HEK293 (cell line): ENCODE data around the gene PTBP1.

Source experiments
- CTCF ChIA-PET: fragments of 350-600 bp; formaldehyde crosslinking; extraction: SDS; loops from one replicate; lab custom pipeline; 2021; ENCODE audit warnings: antibody characterized with exemption; lab: Yijun Ruan, JAX
- POLR2A ChIA-PET: fragments of 300-600 bp; formaldehyde crosslinking; extraction: SDS; loops from one replicate; lab custom pipeline; 2020; ENCODE audit warnings: antibody characterized with exemption, inconsistent platforms; lab: Yijun Ruan, JAX
- H3K27ac ChIP-seq: fragments of 200-500 bp; sonication (Bioruptor generic); 2 replicates; pipeline ENCODE4 v1.5.1; 2014; ENCODE audit warnings: low read depth, low read length, control low read depth, inconsistent platforms; ENCODE audit errors: extremely low read depth
- H3K36me3 ChIP-seq, 2 experiments: fragments of 200-500 bp in 1 of 2; sonication (Bioruptor generic) in 1 of 2; 1 replicate in 1 of 2; 2 replicates in 1 of 2; pipeline ENCODE4 v1.5.1; 2014 to 2017; ENCODE audit warnings: inconsistent platforms in 2 of 2, low read length in 2 of 2; ENCODE audit not compliant: control insufficient read depth in 2 of 2, insufficient read depth in 1 of 2
- H3K4me1 ChIP-seq: fragments of 200-500 bp; sonication (Bioruptor generic); 2 replicates; pipeline ENCODE4 v1.5.1; 2014; ENCODE audit warnings: mild to moderate bottlenecking, low read length, inconsistent platforms; ENCODE audit not compliant: control insufficient read depth, insufficient read depth
- H3K4me3 ChIP-seq: 2 replicates; pipeline ENCODE4 v1.5.1; 2011; ENCODE audit warnings: low read depth, mild to moderate bottlenecking, control low read depth, low read length, moderate library complexity
- H3K9me3 ChIP-seq: fragments of 200-500 bp; sonication (Bioruptor generic); 2 replicates; pipeline ENCODE4 v1.5.1; 2014; ENCODE audit warnings: low read depth, low read length, inconsistent platforms; ENCODE audit not compliant: control insufficient read depth, insufficient read depth
- GLIS1 ChIP-seq: fragments of 450-650 bp; formaldehyde crosslinking; IDR thresholded peaks from 2 replicates; pipeline ENCODE4 v1.5.1; 2016; ENCODE audit warnings: missing biosample characterization, missing genetic modification characterization
- HOXC10 ChIP-seq: sonication (generic); formaldehyde crosslinking; IDR thresholded peaks from 2 replicates; pipeline ENCODE4 v1.8.1; 2023; ENCODE audit warnings: mild to moderate bottlenecking, missing genetic modification reagents
- KLF10 ChIP-seq: fragments of 450-650 bp; IDR thresholded peaks from 2 replicates; pipeline ENCODE4 v1.5.1; 2018; ENCODE audit warnings: missing biosample characterization, mild to moderate bottlenecking, missing genetic modification characterization
- OVOL3 ChIP-seq: fragments of 450-650 bp; formaldehyde crosslinking; IDR thresholded peaks from 2 replicates; pipeline ENCODE4 v1.5.1; 2016; ENCODE audit warnings: missing biosample characterization, missing genetic modification characterization
- PBX3 ChIP-seq: sonication (generic); formaldehyde crosslinking; IDR thresholded peaks from 2 replicates; pipeline ENCODE4 v1.8.1; 2022; ENCODE audit warnings: mild to moderate bottlenecking, moderate library complexity, missing genetic modification reagents
- PRDM4 ChIP-seq: fragments of 450-650 bp; formaldehyde crosslinking; IDR thresholded peaks from 2 replicates; pipeline ENCODE4 v1.5.1; 2017; ENCODE audit warnings: missing biosample characterization, missing genetic modification characterization
- ZNF157 ChIP-seq: fragments of 450-650 bp; formaldehyde crosslinking; IDR thresholded peaks from 2 replicates; pipeline ENCODE4 v1.5.1; 2016; ENCODE audit warnings: missing biosample characterization, missing genetic modification characterization
- ZNF211 ChIP-seq: fragments of 450-650 bp; formaldehyde crosslinking; IDR thresholded peaks from 2 replicates; pipeline ENCODE4 v1.5.1; 2016; ENCODE audit warnings: low read depth, missing biosample characterization, missing genetic modification characterization
- ZNF223 ChIP-seq: fragments of 450-650 bp; formaldehyde crosslinking; IDR thresholded peaks from 2 replicates; pipeline ENCODE4 v1.5.1; 2016; ENCODE audit warnings: missing biosample characterization, missing genetic modification characterization
- ZNF26 ChIP-seq: fragments of 450-650 bp; formaldehyde crosslinking; IDR thresholded peaks from 2 replicates; pipeline ENCODE4 v1.5.1; 2016; ENCODE audit warnings: missing biosample characterization, missing genetic modification characterization
- ZNF362 ChIP-seq: fragments of 450-650 bp; formaldehyde crosslinking; IDR thresholded peaks from 2 replicates; pipeline ENCODE4 v1.5.1; 2016; ENCODE audit warnings: missing biosample characterization, missing genetic modification characterization
- ZNF416 ChIP-seq: fragments of 450-650 bp; formaldehyde crosslinking; IDR thresholded peaks from 2 replicates; pipeline ENCODE4 v1.5.1; 2016; ENCODE audit warnings: missing biosample characterization, missing genetic modification characterization
- ZNF514 ChIP-seq: fragments of 450-650 bp; formaldehyde crosslinking; IDR thresholded peaks from 2 replicates; pipeline ENCODE4 v1.5.1; 2016; ENCODE audit warnings: missing biosample characterization, missing genetic modification characterization
- ZNF560 ChIP-seq: fragments of 450-650 bp; formaldehyde crosslinking; IDR thresholded peaks from 2 replicates; pipeline ENCODE4 v1.5.1; 2017; ENCODE audit warnings: missing biosample characterization, missing genetic modification characterization, borderline replicate concordance
- ZNF623 ChIP-seq: fragments of 450-650 bp; formaldehyde crosslinking; IDR thresholded peaks from 2 replicates; pipeline ENCODE4 v1.5.1; 2016; ENCODE audit warnings: missing biosample characterization, missing genetic modification characterization
- ZNF645 ChIP-seq: fragments of 450-650 bp; formaldehyde crosslinking; IDR thresholded peaks from 2 replicates; pipeline ENCODE4; 2016; ENCODE audit warnings: missing biosample characterization, missing genetic modification characterization
- ZNF692 ChIP-seq: fragments of 450-650 bp; formaldehyde crosslinking; IDR thresholded peaks from 2 replicates; pipeline ENCODE4 v1.5.1; 2016; ENCODE audit warnings: missing biosample characterization, missing genetic modification characterization
- ZNF747 ChIP-seq: fragments of 450-650 bp; formaldehyde crosslinking; IDR thresholded peaks from 2 replicates; pipeline ENCODE4 v1.5.1; 2016; ENCODE audit warnings: missing biosample characterization, missing genetic modification characterization
- ZNF768 ChIP-seq: fragments of 450-650 bp; formaldehyde crosslinking; IDR thresholded peaks from 2 replicates; pipeline ENCODE4 v1.5.1; 2018; ENCODE audit warnings: missing biosample characterization, mild to moderate bottlenecking, missing genetic modification characterization

Gene PTBP1

GRCh38 chr19:850221-850978 lies 53.1 kb downstream of the PTBP1 start (continued):
- TF ChIP-seq GLIS1 (tag by site-specific recombination) = peak; percentile 95

- no peaks in the 10 kb centered on the region for H3K4me1 ChIP-seq
- POLR2A ChIA-PET = interaction anchor here (0.6 kb wide), 3 partner anchors 10 to 28 kb away, joined by 4 to 7 read pairs (median 4); no protein-coding TSS in a partner anchor
- no peaks in the 10 kb centered on the region for H3K9me3 ChIP-seq
- no peak overlapping the region for H3K4me3 ChIP-seq
- TF ChIP-seq ZNF692 (tag by site-specific recombination) (no peak), HOXC10 (no peak), ZNF223 (tag by site-specific recombination) (no peak), PRDM4 (no peak), ZNF26 (no peak), ZNF623 (tag by site-specific recombination) (no peak), KLF10 (tag by site-specific recombination) (no peak), OVOL3 (no peak), ZNF560 (tag by site-specific recombination) (no peak), ZNF416 (tag by site-specific recombination) (no peak), ZNF645 (tag by site-specific recombination) (no peak), ZNF514 (no peak), ZNF768 (no peak), ZNF747 (tag by site-specific recombination) (no peak), ZNF211 (tag by site-specific recombination) (no peak), ZNF157 (no peak), PBX3 (no peak), ZNF362 (no peak), GLIS1 (tag by site-specific recombination) (no peak)
- TF ChIP-seq, all 188 proteins: peak for 0
- CTCF ChIA-PET = interaction anchor here (0.6 kb wide), 3 partner anchors 10 to 318 kb away, joined by 3 to 4 read pairs (median 3); no protein-coding TSS in a partner anchor
- H3K27ac ChIP-seq = no peak overlapping the region
- no peaks in the 10 kb centered on the region for H3K36me3 ChIP-seq
Observed at GRCh38 chr19:850979-851335, 53.7 kb downstream of the PTBP1 start.
